ENCODE data around the gene UBE2I.
"Not testable (repeated sequence)": the region's sequence is repeated elsewhere in the genome, so short reads cannot be mapped to it uniquely, and the experiment has no call there.

Gene UBE2I

DNA sequence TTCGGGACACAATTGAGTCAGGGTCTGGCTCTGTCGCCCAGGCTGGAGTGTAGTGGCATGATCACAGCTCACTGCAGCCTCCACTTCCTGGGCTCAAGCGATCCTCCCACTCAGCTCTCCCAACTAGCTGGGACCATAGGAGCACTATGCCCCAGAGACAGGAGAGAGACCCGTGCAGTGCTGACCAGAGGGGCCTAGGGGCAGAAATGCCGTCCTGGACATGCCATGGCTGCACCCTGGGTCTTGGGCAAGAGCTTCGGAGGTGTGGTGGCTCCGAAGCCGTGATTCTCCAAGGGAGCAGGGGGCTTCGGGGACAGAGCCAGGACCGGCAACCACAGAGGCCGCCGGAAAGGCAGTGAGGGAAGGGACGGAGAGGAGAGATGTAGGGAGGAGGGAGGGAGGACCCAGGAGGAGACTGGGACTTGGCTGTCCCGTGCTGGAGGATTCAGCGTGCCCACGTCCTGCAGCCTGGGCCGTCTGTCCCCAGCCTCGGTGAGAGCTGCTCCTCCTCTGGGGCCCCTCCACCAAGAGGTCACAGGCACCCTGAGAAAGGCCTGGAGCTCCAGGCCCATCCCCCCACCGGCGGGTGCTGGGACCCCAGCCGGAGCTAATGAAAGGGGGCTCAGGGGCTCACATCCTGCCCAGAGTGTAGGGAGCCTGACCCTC, 31.7 kb upstream of the UBE2I start:
- no peak for DNase-seq

DNA sequence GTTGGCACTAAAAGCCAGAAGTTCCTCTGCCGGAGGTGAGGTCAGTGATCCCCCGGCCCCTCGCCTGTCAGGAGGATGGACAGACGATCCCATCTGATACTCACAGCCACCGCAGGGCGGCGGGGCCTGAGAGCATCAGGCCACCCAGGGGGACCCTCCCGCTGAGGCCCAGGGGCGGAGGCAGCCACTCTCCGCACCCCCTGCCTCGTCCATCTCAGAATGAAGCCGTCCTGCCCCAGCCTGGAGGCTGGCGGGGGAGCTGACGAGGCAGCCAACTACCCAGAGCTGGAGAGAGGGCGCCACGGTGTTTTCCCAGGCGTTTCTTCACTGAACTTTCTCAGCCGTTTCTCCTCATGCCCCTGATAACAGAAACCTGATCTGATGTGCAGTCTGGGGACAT, 31.0 kb upstream of the UBE2I start:
- no peak for DNase-seq

DNA sequence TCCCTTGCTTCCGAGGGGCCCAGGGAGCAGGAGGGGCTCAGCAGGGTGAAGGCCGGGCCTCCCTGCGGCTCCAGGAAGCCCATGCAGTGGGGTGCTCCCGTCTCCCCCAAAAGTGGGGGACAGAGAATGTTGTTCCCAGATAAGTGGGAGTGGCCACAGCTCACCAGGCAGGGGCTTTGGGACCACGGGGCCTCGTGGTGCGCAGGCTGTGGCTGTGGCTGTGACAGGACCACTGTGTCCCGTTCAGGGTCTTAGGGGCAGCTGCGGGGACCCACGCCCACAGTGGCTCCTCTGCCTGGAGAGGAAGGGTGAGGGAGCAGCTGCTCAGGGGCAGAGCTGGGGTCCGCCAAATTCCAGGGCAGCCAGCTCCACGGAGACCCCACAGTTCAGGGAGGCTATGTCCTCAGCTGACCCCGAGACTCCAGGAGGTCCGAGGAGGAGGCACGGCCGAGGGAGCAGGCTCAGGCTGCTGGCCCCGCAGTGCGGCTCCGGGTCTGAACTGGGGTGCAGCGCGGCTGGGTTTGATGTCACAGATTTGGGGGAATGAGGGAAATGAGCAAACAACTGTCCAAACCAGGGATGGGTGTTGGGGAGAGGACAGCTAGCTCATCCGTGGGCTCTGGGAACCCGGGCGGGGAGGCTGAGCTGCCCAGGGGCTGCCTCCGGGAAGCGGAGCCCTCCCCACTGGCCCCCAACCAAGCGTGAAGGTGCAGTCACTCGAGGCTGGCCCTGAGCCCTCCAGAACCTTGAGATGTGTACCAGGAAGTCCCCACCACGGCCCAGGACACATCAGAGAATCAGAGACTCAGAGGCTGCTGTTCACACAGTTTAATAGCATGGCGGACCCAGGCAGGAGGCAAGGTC, 30.1 kb upstream of the UBE2I start:
- DNase-seq: no peak

DNA sequence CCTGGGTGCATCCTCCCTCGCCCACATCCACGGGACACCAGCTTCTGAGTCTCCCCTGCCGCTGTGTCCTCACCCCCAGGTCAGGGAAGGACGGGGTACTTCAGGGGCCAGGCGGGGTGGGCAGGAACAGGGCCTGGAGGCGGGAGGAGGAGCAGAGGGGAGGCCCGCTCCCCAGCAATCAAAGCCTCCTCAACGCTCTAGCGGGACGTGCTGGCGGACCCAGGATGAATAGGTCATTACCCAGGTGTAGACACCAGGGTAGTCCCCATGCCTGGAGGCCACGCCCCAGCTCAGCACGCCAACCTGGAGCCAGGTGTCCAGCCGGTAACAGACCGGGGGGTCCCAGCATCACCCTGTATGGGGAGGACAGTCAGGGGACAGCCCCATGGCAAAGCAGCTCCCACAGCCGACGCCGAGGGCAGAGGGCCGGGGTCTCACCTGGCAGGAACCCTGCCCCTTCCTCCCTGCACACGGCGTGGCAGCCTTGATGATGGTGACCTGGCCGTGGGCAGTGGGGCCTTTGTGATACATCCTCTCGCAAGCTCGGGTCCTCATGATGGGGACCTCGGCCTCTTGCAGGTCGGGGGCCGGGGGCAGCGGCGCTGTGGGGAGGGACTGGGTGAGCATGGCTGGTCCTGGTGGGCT, 29.4 kb upstream of the UBE2I start:
- no peak for DNase-seq

DNA sequence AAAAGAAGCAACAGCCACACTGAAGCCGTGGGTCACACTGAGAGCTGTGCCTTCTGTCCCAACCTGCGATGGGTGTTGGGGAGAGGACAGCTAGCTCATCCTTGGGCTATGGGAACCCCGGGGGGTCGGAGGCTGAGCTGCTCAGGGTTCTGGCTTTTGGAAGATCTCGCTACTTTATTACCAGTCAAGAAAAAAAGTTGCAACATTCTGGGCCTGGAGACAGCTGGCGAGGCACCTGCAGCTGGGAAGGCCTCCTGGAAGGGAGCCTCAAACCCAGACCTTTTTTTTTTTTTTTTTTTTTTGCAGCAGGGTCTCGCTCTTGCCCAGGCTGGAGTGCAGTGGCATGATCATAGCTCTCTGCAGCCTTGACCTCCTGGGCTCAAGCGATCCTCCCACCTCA, 28.7 kb upstream of the UBE2I start:
- DNase-seq: no peak

DNA sequence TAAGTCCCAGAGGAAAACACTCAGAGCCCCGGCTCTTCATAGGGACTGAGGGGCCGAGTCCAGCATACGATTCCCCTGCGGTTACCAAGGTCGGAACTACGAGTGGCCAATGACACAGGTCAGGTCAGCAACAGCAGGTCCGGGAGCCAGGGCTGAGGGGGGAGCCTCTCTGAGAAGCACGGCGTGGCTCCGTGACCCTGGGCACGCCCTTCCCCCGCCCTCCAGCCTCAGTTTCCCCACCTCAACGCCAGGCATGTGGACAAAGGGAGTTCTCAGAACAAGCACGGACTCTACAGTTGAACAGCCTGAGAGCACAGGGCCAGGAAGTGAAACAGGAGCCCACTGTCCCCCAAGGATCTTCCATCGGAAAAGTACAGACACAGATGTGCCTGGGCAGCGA, 27.9 kb upstream of the UBE2I start:
- no peak for DNase-seq

DNA sequence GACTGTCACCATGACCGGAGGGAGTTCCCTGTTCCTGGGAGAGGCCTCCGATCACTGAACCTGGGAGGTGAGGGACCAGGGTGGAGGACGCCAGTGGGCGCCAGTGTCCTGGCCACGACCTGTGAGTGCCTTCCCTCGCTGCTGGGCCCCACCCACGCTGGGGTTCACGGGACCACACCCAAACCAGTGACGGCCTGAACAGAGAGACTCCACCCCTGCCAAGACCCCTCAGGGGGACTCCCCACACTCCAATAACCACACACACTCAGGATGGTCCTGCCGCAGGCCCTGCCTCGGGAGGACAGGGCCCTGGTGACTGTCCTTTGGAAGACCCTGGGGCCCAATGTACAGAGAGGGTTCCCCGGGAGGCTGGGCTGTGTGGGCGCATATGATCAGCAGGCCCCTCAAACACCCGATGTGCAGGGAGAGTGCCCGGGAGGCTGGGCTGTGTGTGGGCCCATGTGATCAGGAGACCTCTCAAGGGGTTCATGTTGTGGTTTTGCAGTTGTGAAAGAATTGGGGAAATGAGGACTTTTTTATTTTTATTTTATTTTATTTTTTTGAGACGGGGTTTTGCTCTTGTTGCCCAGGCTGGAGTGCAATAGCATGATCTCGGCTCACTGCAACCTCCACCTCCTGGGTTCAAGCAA, 27.0 kb upstream of the UBE2I start:
- no peak for DNase-seq

DNA sequence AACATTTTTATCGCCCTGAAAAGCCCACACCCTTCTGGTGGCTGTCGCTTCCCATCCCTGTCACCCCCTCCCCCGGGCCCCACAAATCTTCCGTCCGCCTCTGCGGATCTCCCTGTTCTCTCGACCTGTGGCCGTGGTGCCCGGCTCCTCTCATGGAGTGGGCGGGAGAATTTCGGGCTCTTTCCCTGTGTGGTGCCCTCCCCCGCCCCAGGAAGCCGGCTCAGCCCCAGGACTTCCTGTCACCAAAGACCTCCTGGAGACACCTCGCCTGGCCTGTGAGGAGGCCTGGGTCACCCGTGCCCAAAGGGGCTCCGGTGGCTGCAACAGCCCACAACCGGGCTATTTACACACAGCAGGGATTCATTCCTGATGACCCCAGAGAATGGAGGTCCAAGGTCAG, 26.1 kb upstream of the UBE2I start:
- DNase-seq: no peak

DNA sequence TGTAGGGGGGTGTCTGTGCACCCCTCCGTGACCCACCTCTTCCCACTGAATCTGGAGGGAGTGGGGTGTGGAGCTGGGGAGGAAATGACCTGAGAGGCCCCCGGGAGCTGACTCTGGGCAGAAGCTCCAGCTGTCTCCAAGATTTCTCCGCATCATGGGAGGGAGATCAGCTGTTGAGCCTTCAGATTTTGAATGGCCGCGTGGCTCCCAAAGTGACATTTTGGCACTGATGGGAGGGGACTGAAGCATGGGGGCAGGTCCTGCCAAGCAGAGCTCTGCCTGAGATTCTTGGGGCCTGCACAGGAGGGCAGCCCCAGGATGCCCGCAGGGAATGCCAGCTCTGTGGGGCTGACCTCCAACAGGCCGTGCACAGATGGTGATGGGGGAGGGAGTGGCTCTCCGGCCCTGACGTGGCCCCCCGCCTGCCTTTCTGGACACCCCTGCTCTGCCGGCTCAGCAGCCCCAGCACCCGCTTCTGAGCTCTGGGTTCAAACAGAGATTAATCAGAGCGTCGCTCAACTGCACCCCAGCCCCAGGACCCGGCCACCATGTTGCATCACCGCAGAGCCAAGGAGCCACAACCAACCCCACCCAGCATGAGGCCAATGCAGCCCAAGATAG, 25.3 kb upstream of the UBE2I start:
- no peak for DNase-seq

DNA sequence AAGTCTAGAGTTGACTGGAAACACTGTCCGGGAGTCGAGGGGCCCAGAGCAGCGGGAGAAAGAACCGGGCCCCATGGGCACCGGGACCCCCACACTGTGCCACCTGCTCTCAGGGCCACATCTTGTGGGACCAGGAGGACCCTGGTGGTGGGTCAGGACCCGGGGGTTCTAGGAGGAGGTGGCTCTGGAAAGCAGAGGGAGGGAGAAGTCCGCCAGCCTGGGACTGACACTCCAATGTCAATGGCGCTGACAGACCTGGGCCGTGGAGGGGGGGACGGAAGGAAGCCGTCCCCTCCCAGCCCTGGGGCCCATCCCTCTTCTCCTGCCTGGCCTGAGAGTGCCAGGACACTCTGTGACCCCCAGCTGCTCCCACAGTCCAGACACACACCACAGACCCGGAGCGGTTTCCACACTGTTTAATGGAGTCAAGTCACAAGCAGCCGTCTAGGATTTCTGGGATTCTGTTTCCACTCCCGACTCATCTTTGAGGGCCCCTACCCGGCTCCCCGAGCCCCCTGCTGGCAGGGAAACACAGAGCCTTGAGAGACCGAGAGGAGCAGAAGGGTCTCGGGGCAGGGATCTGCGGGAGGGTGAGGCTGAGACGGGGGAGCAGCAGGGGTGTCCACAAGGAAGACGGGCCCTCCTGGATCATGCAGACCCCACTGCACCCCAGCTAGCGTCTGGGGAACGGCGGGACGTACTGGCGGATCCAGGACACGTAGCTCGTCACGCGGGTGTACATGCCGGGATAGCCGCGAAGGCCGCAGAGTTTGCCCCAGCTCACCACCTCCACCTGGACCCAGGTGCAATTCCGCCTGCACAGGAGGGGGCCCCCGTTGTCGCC, 23.5 kb upstream of the UBE2I start:
- DNase-seq: no peak

DNA sequence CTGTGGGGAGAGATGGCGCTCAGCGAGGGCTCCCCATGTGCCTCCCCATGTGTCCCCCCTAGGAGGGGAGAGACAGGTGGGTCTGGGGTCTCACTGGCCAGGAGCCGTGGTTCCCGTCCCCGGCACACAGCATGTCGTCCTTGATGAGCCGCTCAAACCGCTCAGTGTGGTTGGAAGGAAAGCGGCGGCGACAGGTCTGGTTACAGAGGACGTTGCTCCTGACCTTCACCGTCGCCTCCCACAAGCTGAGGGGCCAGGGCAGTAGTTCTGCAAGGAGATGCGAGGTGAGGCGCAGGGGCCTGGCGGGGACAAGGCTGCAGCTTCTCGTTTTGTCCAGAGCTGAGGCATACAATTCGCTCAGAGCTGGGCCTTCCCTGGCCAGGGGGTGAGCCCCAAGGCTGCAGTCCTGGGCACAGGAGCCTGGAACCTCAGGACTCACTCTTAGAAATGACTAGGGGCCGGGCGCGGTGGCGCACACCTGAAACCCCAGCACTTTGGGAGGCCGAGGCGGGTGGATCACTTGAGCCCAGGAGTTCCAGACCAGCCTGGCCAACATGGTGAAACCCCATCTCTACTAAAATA, 22.8 kb upstream of the UBE2I start:
- DNase-seq: no peak

DNA sequence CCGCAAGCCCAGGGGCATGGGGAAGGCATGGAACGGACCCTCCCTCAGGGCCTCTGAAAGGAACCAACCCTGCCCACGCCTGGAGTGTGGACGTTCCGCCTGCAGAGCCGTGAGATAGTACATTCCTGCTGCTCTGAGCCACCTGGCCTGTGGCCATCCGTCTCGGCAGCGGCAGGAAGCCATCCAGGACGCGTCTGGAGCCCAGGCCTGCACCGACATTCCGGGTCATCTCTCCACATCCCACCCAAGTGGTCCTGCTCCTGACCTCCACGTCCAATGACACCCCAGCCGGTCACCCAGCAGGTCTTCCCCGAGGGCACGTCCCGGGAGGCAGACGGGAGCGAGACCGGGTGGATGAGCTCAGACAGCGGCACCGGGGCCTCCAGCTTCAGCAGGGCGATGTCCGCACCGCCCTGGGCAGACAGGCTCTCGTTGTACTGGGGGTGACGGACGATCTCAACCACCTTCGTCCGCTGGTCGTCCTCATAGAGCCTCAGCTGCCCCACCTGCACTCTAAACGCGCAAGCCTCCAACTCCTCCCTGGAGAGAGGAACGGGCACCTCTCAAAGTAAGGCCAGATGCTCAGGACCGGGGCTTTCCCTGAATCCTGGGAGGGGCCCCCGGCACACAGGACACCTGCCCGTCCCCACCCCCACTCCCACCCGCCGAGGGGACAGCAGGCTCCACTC, 21.3 kb upstream of the UBE2I start:
- DNase-seq: no peak

DNA sequence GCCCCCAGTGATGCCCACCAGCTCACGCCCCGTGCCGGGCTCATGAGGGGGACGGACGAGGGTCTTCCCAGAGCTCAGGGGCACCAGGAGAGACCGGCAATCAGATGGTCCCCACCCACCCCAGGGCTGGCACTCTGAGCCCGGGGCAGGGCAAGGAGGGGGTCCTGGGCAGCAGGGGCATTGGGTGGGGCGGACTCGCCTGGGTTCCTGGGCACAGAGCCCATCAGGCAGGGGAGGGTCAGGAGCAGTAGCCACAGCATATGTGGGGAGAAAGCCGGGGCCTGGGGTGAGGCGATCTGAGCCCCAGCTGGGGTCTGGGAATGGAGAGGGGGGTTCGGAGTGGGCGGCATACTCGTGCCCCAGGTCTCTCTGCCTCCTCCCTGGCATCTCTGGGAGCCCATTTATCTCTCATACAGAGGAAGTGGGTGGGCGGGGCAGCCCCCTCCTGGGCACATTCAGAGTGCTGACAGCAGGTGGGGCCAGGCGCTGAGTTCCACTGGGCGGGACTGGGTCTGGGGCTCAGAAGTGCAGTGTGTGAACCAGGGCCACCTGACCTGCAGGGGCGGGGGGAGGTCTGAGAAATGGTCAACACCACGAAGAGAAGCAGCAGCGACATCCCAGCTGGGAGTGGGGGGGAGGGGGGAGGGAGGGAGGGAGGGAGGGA, 20.5 kb upstream of the UBE2I start:
- DNase-seq: no peak

DNA sequence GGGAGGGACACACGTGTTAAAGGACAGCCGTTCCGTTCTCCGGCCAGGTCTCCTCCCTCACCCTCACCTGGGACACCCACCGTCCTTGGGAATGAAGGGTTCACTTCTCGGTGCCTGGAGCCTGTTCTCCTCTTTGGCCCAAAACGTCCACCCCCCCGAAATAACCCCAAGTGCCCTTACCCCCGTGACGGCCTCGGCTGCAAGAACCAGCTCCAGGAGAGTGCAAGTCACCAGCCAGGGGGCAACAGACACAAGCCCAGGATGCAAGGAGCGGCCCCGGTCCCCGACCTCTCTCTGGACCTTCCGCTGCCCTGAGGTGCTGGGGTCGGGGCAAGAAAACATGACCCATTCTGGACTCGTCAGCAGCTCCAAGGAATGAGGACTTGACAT, 20.0 kb upstream of the UBE2I start:
- no peak for DNase-seq

DNA sequence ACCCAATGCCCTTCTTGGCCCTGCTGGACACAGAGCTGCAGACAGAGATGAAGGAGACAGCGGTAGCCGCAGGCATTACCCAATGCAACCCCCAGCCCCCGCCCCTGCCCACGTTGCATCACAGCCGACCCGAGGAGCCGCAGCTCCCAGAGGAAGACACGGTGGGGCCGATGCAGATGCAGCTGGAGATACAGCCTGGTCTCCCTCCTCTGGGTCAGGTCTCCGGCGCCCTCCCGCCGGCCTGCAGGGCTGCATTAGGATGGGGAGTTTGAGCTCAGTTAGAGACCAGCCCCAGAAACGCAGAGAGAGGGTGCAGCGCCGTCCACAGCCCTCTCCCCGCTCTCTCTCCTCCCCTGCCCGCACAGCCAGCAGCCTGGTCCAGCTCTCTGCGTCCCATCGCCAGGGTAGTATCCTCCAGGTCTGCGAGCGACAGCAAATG, 19.4 kb upstream of the UBE2I start:
- DNase-seq: no peak

DNA sequence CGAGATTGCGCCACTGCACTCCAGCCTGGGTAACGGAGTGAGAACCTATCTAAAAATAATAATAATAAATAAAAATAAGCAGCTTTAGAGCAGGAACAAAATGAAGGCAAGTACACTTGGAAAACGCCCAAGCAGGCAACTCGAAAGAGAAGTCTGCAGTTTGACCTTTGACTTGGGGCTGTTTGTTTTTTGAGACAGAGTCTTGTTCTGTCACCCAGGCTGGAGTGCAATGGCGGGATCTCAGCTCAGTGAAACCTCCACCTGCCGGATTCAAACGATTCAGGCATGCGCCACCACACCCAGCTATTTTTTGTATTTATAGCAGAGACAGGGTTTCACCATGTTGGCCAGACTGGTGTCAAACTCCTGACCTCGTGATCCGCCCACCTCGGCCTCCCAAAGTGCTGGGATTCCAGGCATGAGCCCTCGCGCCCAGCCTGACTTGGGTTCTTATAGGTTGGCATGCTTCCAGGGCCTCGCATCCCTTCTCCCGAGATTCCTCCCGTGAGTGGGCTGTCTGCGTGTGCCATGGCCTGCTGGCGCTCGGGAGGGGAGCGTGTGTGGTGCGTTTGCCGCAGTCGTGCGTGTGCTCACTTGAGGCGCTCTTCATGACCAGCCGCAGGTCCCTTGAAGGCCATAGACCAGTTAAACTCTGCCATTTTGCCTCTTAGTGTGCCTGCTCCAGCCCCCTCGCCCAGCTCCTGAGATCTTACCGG, 18.4 kb upstream of the UBE2I start:
- DNase-seq: no peak

DNA sequence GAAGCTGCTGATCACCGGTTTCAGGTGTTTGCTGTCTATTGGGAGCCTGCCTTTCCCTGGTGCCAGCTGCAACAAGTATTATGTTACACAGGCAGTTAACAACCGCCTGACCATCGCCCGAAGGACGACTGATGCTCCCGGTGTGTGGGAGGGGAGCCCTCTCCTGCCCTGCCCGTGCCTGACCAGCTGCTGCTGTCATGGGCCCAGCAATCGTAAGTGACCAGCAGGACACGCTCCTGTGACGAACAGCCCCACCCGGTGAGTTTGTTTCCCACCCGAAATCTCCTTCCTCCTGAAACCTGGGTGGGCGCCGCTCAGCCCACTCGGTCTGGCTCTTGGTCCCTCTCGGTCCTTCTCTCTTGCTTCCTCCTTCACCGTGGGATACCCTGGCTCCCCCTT, 17.9 kb upstream of the UBE2I start:
- DNase-seq: no peak

DNA sequence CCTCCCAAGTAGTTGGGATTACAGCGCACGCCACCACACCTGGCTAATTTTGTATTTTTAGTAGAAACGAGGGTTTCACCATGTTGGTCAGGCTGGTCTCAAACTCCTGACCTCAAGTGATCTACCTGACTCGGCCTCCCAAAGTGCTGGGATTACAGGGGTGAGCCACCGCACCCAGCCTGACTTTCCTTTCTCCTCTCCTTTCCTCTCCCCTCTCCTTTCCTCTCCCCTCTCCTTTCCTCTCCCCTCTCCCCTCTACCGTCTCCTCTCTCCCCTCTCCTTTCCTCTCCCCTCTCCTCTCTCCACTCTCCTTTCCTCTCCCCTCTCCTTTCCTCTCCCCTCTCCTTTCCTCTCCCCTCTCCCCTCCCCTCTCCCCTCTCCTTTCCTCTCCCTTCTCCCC, 17.2 kb upstream of the UBE2I start:
- DNase-seq: not testable (repeated sequence)

DNA sequence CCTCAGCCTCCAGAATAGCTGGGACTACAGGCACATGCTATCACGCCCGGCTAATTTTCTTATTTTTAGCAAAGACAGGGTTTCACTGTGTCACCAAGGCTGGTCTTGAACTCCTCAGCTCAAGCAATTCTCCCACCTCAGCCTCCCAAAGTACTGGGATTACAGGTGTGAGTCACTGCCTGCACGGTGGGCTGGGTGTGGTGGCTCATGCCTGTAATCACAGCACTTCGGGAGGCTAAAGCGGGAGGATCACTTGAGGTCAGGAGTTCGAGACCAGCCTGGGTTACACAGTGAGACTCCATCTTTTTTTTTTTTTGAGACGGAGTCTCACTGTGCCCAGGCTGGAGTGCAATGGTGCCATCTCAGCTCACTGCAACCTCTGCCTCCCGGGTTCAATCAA, 16.6 kb upstream of the UBE2I start:
- DNase-seq: not testable (repeated sequence)
